Measurements from ENCODE around the gene PGBD1. TPM values are rescaled to one million over a fixed set of nuclear protein-coding genes. Genes with fewer than 3 reads are reported as not detected.

PGBD1 gene
- total RNA-seq, 4 donors from 2014 or later = 6.5 to 7.7 (median 7.2) TPM

DNA sequence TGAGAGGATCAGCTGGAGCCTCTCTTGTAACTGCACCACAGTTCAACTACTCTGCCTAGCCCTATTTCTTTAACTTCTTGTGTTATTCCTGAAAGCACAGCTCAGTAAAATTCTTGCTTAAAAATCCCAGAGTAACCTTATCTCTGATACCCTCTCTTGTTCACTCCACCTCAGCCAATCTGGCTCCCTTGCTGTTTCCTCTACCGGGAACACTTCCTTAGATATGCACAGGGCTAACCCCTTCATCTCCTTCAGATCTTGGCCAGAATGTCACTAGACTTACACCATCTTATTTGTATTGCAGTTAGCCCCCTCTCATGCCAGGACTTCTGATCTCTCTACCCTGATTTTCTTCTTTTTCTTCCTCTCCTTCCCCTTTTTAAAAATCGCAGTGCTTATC is 65.7 kb downstream of the PGBD1 start:
- 30 to 33% methylated on average over 2 of the region's 2 CpGs for WGBS, 2 donors (ENCODE audit: low coverage in 1 of 2)
- TF ChIP-seq POLR2AphosphoS5 (IDR thresholded peaks at IDR 0.05) (no peak), EP300 (IDR thresholded peaks at IDR 0.05) (no peak), POLR2A (IDR thresholded peaks at IDR 0.05) (no peak)
- TF ChIP-seq, protein P1, sequence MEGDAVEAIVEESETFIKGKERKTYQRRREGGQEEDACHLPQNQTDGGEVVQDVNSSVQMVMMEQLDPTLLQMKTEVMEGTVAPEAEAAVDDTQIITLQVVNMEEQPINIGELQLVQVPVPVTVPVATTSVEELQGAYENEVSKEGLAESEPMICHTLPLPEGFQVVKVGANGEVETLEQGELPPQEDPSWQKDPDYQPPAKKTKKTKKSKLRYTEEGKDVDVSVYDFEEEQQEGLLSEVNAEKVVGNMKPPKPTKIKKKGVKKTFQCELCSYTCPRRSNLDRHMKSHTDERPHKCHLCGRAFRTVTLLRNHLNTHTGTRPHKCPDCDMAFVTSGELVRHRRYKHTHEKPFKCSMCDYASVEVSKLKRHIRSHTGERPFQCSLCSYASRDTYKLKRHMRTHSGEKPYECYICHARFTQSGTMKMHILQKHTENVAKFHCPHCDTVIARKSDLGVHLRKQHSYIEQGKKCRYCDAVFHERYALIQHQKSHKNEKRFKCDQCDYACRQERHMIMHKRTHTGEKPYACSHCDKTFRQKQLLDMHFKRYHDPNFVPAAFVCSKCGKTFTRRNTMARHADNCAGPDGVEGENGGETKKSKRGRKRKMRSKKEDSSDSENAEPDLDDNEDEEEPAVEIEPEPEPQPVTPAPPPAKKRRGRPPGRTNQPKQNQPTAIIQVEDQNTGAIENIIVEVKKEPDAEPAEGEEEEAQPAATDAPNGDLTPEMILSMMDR (IDR thresholded peaks at IDR 0.05) = no peak
- ATAC-seq = no peak

DNA sequence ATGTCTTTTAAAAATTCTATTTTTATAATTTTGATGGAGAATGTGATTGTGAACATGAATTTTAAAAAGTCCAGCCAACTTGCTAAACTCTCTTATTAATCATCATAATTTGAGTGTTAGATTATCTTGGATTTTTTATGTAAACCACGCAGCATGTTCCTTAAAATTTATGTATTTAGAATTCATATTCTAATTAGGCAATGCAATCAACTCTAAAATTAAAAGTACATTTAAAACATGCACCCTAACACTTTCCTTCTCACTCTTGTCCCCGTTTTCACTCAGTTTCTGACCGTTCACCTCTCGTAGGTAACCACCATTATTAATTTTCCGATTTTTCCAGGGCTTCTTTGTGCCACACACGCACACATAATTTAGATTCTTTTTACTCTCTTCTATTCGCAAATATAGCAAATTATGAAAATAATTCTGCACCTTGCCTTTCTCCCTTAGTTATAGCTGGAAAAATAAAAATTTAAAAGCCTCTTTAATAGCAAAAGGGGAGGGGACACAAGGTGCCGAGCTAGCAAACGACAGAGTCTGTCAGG is 68.0 kb downstream of the PGBD1 start:
- WGBS, 2 donors (ENCODE audit: low coverage in 1 of 2) = 0% methylated on average over 7 to 9 of the region's 9 CpGs
- Histone ChIP-seq H3K9me3 (no peaks in the 10 kb centered on the region), H3K36me3 (no peaks in the 10 kb centered on the region), H3K4me3 (peak overlapping the region; percentile 72 to 73), H3K27me3 (no peaks in the 10 kb centered on the region), H3K27ac (peak overlapping the region; percentile 27 to 87 (median 82)), H3K4me1 (peaks cover 0 to 43% (median 6%) of the 10 kb centered on the region in 3 donors)
- ATAC-seq = no peak
- TF ChIP-seq EP300 (IDR thresholded peaks at IDR 0.05) = no peak
- TF ChIP-seq, protein P1 (IDR thresholded peaks at IDR 0.05) = no peak
- no peak for TF ChIP-seq POLR2A (IDR thresholded peaks at IDR 0.05)
- TF ChIP-seq POLR2AphosphoS5 (IDR thresholded peaks at IDR 0.05) = no peak

More for the DNA sequence above, 65.7 kb downstream of the PGBD1 start:
- no peaks in the 10 kb centered on the region for H3K9me3 ChIP-seq
- peaks cover 0 to 24% (median 6%) of the 10 kb centered on the region in 3 donors for H3K4me1 ChIP-seq
- no peaks in the 10 kb centered on the region for H3K27me3 ChIP-seq
- H3K27ac ChIP-seq = no peak overlapping the region
- no peaks in the 10 kb centered on the region for H3K36me3 ChIP-seq
- H3K4me3 ChIP-seq = no peak overlapping the region

DNA sequence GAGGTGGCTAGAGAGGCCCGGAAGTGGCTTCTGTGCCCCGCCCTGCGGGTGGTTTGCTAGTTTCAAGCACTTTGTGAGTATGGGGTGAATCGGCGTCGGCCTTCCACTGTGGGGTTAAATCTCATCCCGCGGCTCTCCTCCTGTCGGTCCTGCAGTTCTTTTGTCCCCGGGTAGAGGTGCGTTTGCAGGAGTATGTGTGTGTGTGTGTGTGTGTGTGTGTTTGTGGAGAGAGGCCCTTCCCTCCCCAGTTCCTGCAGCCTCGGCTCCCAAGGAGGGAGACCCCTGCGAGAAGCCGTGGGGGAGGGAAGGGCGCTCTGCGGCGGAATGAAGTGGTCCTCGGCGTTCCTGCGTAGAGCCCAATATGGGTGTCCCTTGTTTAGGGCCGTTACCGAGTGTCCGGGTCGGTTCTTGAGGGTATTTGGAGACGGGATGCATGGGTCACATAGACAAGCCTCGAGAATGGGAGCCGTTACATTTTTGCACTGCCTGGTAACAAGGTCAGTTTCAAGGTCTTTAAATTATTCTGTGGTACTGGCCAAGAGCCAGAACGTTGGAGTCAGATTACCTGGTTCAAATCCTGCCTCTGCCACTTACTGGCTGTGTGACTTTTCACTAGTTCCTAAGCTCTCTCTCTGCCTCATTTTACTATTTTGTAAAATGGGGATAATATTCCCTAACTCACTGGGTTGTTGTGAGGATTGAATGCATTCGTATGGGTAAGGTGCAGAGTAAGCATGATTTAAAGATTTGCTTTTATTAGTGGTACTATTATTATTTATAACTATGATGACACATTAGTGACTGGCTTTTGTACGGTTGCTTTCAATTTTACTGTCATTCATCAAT is 68.7 kb downstream of the PGBD1 start, which contains the start of gene ZKSCAN3:
Gene ZKSCAN3, plus strand, starts transcription at position 56 of the 846 bp plus-strand sequence. CDS start 9,640 bp downstream, outside the sequence.
- H3K36me3 ChIP-seq = no peaks in the 10 kb centered on the region
- TF ChIP-seq EP300 (IDR thresholded peaks at IDR 0.05) (no peak), POLR2AphosphoS5 (IDR thresholded peaks at IDR 0.05) (peak; percentile 18), POLR2A (IDR thresholded peaks at IDR 0.05) (peak in 1 of 2 donors; percentile 33)
- TF ChIP-seq, protein P1 (IDR thresholded peaks at IDR 0.05) = peak in 1 of 4 experiments; percentile 17
- peaks cover 0 to 50% (median 6%) of the 10 kb centered on the region in 3 donors for H3K4me1 ChIP-seq
- WGBS, 2 donors (ENCODE audit: low coverage in 1 of 2) = 2 to 4% methylated on average over 5 to 10 of the region's 30 CpGs
- peak; percentile 88 for ATAC-seq
- no peaks in the 10 kb centered on the region for H3K9me3 ChIP-seq
- no peaks in the 10 kb centered on the region for H3K27me3 ChIP-seq
- peak within 1 kb of the TSS; percentile 27 to 87 (median 82) for H3K27ac ChIP-seq
- peak within 1 kb of the TSS; percentile 72 to 73 for H3K4me3 ChIP-seq

DNA sequence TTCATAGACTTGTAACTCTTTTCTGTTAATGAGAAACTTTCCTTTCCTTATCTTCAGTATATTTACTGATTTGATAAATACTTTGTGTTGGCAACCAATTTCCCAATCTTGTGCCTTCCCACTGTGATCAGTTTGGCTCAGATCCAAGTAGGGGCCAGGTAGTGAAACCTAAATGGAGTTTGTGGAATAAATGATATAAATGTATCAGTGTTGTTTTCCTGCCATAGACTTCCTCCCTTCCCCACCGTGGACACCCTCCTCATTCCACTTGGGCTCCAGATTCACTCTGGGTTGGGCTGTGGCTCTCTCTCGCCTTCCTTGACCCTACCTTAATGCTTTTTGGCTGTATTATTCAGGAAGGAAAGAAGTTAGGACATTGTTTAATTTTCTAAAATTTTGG is 69.7 kb downstream of the PGBD1 start:
- no peaks in the 10 kb centered on the region for H3K9me3 ChIP-seq
- 61 to 64% methylated on average over 2 of the region's 2 CpGs for WGBS, 2 donors (ENCODE audit: low coverage in 1 of 2)
- H3K27ac ChIP-seq = peak overlapping the region in 3 of 4 donors; percentile 19 to 87 (median 81)
- no peaks in the 10 kb centered on the region for H3K36me3 ChIP-seq
- no peak for ATAC-seq
- no peak for TF ChIP-seq EP300 (IDR thresholded peaks at IDR 0.05)
- peak overlapping the region in 1 of 2 donors; percentile 72 for H3K4me3 ChIP-seq
- H3K27me3 ChIP-seq = no peaks in the 10 kb centered on the region
- H3K4me1 ChIP-seq = peaks cover 0 to 57% (median 6%) of the 10 kb centered on the region in 3 donors

DNA sequence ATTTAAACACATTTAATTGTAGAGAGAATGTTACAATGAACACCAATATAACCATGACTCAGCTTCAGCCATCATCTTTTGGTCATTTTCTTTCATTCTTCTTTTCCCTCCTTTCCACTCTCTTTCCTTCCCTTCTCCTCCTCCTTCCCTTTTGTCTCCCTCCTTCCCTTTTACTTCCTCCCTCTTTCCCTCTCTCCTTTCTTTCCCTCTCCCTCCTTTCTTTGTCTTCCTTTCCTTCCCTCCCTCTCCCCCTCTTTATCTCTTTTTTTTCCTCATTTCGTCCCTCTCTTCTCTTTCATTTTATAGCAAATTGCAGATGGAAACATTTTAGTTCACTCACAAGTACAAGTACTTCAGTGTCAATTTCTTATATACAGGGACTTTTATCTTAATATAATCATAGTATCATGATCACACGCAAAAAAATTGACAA is 70.1 kb downstream of the PGBD1 start:
- Histone ChIP-seq H3K4me1 (peaks cover 0 to 62% (median 10%) of the 10 kb centered on the region in 3 donors), H3K27ac (peak overlapping the region in 2 of 4 donors; percentile 19 to 87), H3K9me3 (no peaks in the 10 kb centered on the region), H3K36me3 (no peaks in the 10 kb centered on the region), H3K4me3 (no peak overlapping the region), H3K27me3 (no peaks in the 10 kb centered on the region)
- 47 to 60% methylated on average over 2 of the region's 2 CpGs for WGBS, 2 donors (ENCODE audit: low coverage in 1 of 2)
- TF ChIP-seq POLR2A (IDR thresholded peaks at IDR 0.05) (no peak), POLR2AphosphoS5 (IDR thresholded peaks at IDR 0.05) (no peak), EP300 (IDR thresholded peaks at IDR 0.05) (no peak)
- TF ChIP-seq, protein P1 (IDR thresholded peaks at IDR 0.05) = no peak
- ATAC-seq = no peak

All from gastroesophageal sphincter (tissue), 4 donors.